ENCODE data around the gene TRIM40.
"Not testable (repeated sequence)": the region's sequence is repeated elsewhere in the genome, so short reads cannot be mapped to it uniquely, and the experiment has no call there.

TRIM40 gene

GRCh38 chr6:30113003-30113759, 22.8 kb upstream of the TRIM40 start, which contains the start of gene TRIM31:
Gene TRIM31 (minus strand): TSS chr6:30113090. CDS start chr6:30112805, 285 bp downstream.
- no peak for DNase-seq (ENCODE audit: low spot score)

- no peak for DNase-seq (ENCODE audit: low spot score)
These were observed 22.1 kb upstream of the TRIM40 start for GRCh38 chr6:30113841-30114240.

GRCh38 chr6:30116724-30117123, 19.2 kb upstream of the TRIM40 start:
- DNase-seq (ENCODE audit: low spot score): no peak

- DNase-seq (ENCODE audit: low spot score): not testable (repeated sequence)
These were observed 17.2 kb upstream of the TRIM40 start for GRCh38 chr6:30118691-30119090.

GRCh38 chr6:30121446-30122366, 14.2 kb upstream of the TRIM40 start:
- DNase-seq (ENCODE audit: low spot score): no peak

- no peak for DNase-seq (ENCODE audit: low spot score)
These were observed 13.4 kb upstream of the TRIM40 start for GRCh38 chr6:30122515-30122914.

GRCh38 chr6:30127238-30128093, 8.5 kb upstream of the TRIM40 start:
- DNase-seq (ENCODE audit: low spot score): no peak

- no peak for DNase-seq (ENCODE audit: low spot score)
These were observed 6.4 kb upstream of the TRIM40 start for GRCh38 chr6:30129265-30130178.

- no peak for DNase-seq (ENCODE audit: low spot score)
These were observed 5.7 kb upstream of the TRIM40 start for GRCh38 chr6:30130179-30130679.

- DNase-seq (ENCODE audit: low spot score): peak; percentile 87
These were observed 4.8 kb upstream of the TRIM40 start for GRCh38 chr6:30130887-30131862.

- no peak for DNase-seq (ENCODE audit: low spot score)
These were observed 3.9 kb upstream of the TRIM40 start for GRCh38 chr6:30131947-30132497.

GRCh38 chr6:30135147-30135546, 793 bp upstream of the TRIM40 start:
- DNase-seq (ENCODE audit: low spot score): no peak

GRCh38 chr6:30136570-30137286, 788 bp downstream of the TRIM40 start:
- DNase-seq (ENCODE audit: low spot score): no peak

- not testable (repeated sequence) for DNase-seq (ENCODE audit: low spot score)
These were observed 4.3 kb downstream of the TRIM40 start for GRCh38 chr6:30140240-30140639.

- DNase-seq (ENCODE audit: low spot score): no peak
These were observed 6.7 kb downstream of the TRIM40 start for GRCh38 chr6:30142665-30143064.

GRCh38 chr6:30143780-30144179, 7.8 kb downstream of the TRIM40 start:
- DNase-seq (ENCODE audit: low spot score): no peak

GRCh38 chr6:30144811-30145210, 8.9 kb downstream of the TRIM40 start:
- DNase-seq (ENCODE audit: low spot score): no peak

- DNase-seq (ENCODE audit: low spot score): no peak
These were observed 9.9 kb downstream of the TRIM40 start for GRCh38 chr6:30145818-30146217.

GRCh38 chr6:30147096-30147495, 11.2 kb downstream of the TRIM40 start:
- DNase-seq (ENCODE audit: low spot score): no peak
